OCI-LY3 (cell line): ENCODE data around the gene TMEM201.

ENCODE experiments used
- EZH2phosphoT487 ChIP-seq: fragments of 200-600 bp; shearing (Covaris generic); IDR thresholded peaks from 2 replicates; pipeline ENCODE4 v1.6.1; 2018; ENCODE audit warnings: antibody characterized with exemption, mixed run types, low read depth
- TF ChIP-seq, protein P1 (sequence below): fragments of 200-600, 300-600 bp; sonication (generic); IDR thresholded peaks from 2 replicates; pipeline ENCODE4 v1.5.1; 2014; ENCODE audit warnings: antibody characterized with exemption, low read length, low read depth

DNA sequence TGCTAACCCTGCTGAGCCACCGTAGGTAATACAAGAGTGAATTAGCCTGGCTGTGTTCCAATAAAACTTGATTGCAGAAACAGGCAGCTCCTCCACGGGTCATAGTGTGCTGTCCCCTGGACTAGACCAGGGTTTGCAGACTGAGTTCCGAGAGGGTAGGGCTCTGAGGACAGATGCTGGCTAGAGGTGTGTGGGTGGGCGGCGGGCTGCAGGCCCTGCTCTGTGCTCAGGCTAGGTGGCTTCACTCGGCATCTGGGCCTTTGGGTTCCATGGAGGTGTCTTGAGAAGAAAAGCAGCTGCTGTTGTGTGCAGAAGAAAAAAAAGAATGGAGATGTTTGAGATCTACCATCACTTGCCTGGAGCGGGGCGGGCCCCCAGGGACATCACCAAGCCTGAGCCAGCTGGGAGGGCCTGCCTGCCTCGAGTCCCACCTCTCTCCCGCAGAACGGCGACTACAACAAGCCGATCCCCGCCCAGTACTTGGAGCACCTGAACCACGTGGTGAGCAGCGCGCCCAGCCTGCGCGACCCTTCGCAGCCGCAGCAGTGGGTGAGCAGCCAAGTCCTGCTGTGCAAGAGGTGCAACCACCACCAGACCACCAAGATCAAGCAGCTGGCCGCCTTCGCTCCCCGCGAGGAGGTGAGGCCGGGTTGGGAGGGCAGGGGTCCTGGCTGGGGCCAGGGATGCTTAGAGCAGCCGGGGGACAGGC lies 7.9 kb downstream of the TMEM201 start:
- TF ChIP-seq, protein P1, sequence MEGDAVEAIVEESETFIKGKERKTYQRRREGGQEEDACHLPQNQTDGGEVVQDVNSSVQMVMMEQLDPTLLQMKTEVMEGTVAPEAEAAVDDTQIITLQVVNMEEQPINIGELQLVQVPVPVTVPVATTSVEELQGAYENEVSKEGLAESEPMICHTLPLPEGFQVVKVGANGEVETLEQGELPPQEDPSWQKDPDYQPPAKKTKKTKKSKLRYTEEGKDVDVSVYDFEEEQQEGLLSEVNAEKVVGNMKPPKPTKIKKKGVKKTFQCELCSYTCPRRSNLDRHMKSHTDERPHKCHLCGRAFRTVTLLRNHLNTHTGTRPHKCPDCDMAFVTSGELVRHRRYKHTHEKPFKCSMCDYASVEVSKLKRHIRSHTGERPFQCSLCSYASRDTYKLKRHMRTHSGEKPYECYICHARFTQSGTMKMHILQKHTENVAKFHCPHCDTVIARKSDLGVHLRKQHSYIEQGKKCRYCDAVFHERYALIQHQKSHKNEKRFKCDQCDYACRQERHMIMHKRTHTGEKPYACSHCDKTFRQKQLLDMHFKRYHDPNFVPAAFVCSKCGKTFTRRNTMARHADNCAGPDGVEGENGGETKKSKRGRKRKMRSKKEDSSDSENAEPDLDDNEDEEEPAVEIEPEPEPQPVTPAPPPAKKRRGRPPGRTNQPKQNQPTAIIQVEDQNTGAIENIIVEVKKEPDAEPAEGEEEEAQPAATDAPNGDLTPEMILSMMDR: no peak
- no peak for TF ChIP-seq EZH2phosphoT487
